Measurements from ENCODE around the gene COL26A1. TPM values are rescaled to one million over a fixed set of nuclear protein-coding genes. Genes with fewer than 3 reads are reported as not detected.

COL26A1 gene
- total and polyA plus RNA-seq, 5 experiments from 2014 or later, result not detected

DNA sequence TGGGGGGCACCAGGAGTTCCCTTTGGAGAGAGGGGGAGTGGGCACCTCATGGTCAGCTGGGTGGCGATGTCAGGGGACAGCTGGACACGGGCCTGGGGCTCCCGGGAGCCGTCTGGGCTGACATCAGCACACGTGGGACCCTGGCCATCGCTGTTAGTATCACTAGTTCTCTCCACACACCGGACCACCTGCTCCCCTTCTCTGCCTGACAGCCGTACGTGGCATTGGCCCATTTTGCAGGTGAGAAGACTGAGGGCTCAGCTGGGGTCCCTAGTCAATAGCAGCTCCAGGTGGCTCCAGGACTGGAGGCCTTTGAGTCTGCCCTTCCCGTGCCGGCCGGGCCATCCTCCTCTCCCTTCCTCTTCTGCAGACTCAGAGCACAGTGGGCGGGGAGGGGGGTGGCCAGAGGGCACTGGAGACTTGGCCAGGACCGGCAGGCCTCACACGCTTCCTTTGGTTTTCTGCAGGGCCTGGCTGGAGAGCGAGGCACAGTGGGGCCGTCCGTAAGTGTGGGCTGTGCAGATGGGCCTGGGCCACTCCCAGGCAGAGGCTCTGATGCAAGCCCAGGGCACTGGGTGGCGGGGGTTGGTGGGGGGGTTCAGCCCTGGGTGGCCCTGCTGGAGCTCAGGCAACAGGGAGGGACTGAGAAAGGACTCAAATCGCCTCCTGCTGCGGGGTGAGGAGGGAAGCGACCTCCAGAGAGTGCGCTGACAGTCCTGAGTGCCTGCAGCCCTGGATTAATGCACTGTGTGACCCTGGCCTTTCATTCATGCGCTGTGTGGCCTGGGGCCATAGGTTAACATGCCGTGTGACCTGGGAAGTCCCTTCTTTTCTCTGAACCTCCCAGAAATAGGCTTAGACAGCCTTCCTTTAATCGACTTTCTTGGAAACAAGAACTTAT is 188.2 kb downstream of the COL26A1 start:
- no peaks in the 10 kb centered on the region for H3K4me1 Mint-ChIP-seq
- DNase-seq (peak in 1 of 10 donors; percentile 58), ATAC-seq (no peak)
- POLR2A ChIA-PET, result no interaction called here
- no peaks in the 10 kb centered on the region for H3K9me3 Mint-ChIP-seq
- peaks cover 0 to 5% (median 0%) of the 10 kb centered on the region in 5 donors for H3K27me3 Mint-ChIP-seq
- H3K4me3 Mint-ChIP-seq, result no peak overlapping the region
- H3K27ac Mint-ChIP-seq, result no peak overlapping the region
- no peaks in the 10 kb centered on the region for H3K36me3 Mint-ChIP-seq

DNA sequence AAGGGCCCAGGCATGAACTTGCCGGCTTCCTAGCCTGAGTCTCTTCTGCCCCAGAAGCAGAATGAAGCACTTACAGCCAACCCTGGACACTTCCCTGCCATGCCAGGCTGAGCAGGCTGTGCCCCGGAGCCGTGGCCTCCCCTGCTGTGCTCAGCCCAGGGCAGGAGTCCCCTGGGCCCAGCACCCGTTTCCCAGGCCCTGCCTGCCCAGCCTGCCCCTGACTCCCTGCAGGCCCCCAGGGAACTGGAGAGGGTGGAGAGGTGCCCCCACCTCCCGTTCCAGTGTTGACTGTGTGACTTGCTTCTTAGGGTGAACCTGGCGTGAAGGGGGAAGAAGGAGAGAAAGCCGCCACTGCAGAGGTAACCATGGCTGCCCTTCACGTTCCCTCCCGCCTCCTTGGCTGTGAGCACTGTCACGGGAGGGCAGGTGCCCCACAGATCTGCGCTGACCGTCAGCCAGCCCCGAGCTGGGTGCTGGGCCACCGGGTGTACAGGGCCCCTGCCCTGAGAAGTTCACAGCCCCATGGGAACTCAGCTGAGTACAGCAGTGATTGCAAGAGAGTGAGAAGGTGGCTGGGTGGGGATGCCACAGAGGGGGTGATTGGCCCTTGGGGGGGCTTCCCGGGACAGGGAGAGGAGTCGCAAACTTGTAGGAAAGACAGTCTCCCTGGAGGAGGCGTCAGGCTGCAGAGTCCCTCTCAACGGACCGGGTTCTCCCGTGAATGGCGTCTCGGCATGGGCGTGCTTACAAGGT is 190.5 kb downstream of the COL26A1 start:
- ATAC-seq, result no peak
- Mint-ChIP-seq H3K4me3 (no peak overlapping the region), H3K27me3 (peaks cover 0 to 11% (median 2%) of the 10 kb centered on the region in 5 donors), H3K36me3 (no peaks in the 10 kb centered on the region), H3K4me1 (peaks cover 0 to 1% (median 0%) of the 10 kb centered on the region in 4 donors), H3K9me3 (no peaks in the 10 kb centered on the region), H3K27ac (no peak overlapping the region)
- POLR2A ChIA-PET, result no interaction called here
- DNase-seq, result peak in 1 of 10 donors; percentile 47

DNA sequence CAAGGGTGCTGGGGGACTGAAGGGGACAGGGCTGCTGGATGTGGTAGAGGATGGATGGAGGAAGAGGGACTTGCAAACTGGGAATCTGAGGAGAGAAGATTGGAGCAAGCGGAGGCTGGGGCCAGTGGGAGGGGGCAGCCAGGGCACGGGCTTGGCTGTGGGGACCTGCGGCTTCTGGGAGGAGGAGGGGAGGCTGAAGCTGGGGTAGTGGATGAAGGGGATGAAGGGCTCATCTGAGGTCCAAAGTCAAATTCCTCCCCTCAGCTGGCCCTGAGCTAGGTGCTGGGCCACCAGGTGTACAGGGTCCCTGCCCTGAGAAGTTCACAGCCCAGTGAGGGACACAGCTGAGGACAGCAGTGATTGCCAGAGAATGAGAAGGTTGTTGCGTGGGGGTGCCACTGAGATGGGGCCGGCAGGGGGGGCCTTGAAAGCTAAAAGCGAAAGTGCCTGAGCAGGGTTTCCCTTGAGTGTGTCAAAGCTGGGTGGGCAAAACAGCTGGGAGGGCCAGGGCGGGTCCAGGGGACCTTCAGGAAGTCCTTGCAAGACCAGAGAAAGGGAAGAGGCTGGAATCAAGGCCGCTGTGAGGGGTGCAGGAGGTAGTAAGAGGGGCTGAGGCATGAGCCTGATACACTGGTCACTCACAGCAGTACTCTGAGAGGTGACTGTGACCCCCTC is 191.2 kb downstream of the COL26A1 start:
- ATAC-seq (no peak), DNase-seq (peak in 1 of 10 donors; percentile 50)
- POLR2A ChIA-PET, result no interaction called here
- Mint-ChIP-seq H3K36me3 (no peaks in the 10 kb centered on the region), H3K27me3 (peaks cover 0 to 11% (median 2%) of the 10 kb centered on the region in 5 donors), H3K27ac (no peak overlapping the region), H3K4me3 (no peak overlapping the region), H3K9me3 (no peaks in the 10 kb centered on the region), H3K4me1 (peaks cover 0 to 1% (median 0%) of the 10 kb centered on the region in 4 donors)

DNA sequence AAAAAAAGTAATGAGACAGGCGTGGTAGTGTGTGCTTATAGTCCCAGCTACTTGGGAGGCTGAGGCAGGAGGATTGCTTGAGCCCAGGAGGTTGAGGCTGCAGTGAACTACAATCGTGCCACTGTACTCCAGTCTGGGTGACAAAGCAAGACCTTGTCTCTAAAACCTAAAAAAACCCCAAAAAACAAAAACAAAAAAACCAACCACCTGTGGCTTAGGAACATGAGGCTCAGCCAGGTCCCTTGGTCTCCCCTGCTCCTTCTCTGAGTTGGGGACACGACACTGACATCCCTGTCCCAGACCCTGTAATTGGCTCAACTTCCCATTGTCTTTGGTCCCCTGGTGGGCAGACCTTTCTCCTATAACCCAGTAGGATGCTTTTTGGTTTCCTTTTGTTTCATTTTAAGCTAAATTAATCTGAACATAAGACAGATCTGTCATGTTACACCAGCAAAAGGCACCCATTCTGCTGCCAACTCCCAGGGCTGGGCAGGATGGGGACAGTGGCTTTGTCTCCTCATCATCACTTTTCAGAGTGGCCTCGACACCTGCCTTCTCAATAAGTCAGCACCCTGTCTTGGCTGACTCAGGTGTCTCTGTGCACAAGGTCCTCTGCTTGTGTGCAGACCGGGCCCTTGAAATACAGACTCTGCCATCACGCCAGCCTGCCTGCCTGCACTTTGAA is 192.1 kb downstream of the COL26A1 start:
- H3K27ac Mint-ChIP-seq, result no peak overlapping the region
- H3K4me3 Mint-ChIP-seq, result no peak overlapping the region
- ATAC-seq, result no peak
- H3K9me3 Mint-ChIP-seq, result no peaks in the 10 kb centered on the region
- no peaks in the 10 kb centered on the region for H3K36me3 Mint-ChIP-seq
- H3K4me1 Mint-ChIP-seq, result peaks cover 0 to 1% (median 0%) of the 10 kb centered on the region in 4 donors
- peak in 2 of 10 donors; percentile 3 to 43 for DNase-seq
- POLR2A ChIA-PET, result no interaction called here
- peaks cover 0 to 11% (median 2%) of the 10 kb centered on the region in 5 donors for H3K27me3 Mint-ChIP-seq

DNA sequence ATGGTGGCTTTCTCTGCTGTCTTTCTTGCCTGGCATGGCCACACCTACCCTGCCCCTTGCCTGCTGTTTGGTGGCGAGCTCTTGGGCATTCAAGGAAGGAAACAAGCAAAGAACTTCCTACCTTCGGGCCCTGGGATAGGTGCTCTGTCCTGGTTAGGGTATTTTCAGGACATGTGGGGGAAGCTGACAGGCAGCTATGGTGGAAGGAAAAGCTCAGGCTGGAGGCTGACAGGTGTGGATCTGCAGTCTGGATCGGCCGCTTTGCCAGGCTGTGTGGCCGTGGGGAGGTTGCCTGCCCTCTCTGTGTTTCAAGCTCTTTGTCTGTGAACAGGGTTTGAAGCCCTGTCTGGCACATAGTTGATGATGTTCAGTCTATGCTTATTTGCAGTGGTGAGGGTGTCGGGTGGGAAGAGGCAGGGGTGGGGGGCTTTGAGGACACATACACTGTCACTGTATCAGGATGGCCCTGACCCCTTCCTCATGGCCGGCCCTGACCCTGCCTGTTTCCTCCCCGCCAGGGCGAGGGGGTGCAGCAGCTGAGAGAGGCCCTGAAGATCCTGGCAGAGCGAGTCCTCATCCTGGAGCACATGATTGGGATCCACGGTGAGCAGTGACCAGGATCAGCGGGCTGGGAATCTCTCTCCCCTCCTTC is 192.7 kb downstream of the COL26A1 start:
- ATAC-seq (no peak), DNase-seq (peak in 2 of 10 donors; percentile 11 to 15)
- POLR2A ChIA-PET, result no interaction called here
- Mint-ChIP-seq H3K27me3 (peaks cover 0 to 11% (median 2%) of the 10 kb centered on the region in 5 donors), H3K4me3 (no peak overlapping the region), H3K9me3 (no peaks in the 10 kb centered on the region), H3K36me3 (no peaks in the 10 kb centered on the region), H3K27ac (no peak overlapping the region), H3K4me1 (peaks cover 0 to 1% (median 0%) of the 10 kb centered on the region in 4 donors)

DNA sequence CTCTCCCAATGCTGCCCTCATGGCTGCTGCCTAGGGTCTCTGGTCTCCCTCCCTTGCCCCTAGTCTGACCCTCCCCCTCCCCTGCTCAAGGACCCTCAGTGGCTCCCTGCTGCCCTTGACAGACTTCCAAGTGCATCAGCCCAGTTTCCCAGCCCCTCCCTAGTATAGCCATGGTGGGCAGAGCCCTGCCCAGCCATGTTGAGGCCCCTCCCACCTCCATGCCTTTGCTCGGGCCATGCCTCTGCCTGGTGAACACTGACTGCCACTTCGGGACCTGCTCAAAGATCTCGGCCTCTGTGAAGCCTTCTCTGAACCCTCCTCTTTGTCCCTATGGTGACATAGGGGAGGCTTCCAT is 193.2 kb downstream of the COL26A1 start:
- POLR2A ChIA-PET, result no interaction called here
- H3K27me3 Mint-ChIP-seq, result peaks cover 0 to 11% (median 2%) of the 10 kb centered on the region in 5 donors
- ATAC-seq (no peak), DNase-seq (peak in 2 of 10 donors; percentile 14 to 53)
- H3K4me1 Mint-ChIP-seq, result peaks cover 0 to 1% (median 0%) of the 10 kb centered on the region in 4 donors
- no peak overlapping the region for H3K27ac Mint-ChIP-seq
- H3K9me3 Mint-ChIP-seq, result no peaks in the 10 kb centered on the region
- no peak overlapping the region for H3K4me3 Mint-ChIP-seq
- H3K36me3 Mint-ChIP-seq, result no peaks in the 10 kb centered on the region

DNA sequence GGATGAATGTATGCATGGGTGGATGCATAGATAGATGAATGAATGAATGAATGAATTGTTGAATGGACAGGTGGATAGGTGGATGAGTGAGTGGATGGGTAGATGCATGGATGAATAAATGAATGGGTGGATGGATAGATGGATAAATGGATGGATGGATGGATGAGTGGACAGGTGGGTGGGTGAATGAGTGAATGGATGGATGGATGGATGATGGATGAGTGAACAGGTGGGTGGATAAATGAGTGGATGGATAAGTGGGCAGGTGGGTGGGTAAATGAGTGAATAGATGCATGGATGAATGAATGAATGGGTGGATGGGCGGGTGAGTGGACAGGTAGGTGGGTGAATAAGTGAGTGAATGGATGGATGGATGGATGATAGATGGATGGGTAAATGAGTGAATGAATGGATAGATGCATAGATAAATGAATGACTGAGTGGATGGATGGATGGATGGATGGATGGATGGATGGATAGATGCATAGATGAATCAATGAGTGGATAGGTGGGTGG is 193.8 kb downstream of the COL26A1 start:
- peaks cover 0 to 11% (median 4%) of the 10 kb centered on the region in 5 donors for H3K27me3 Mint-ChIP-seq
- ATAC-seq (no peak), DNase-seq (peak in 1 of 10 donors; percentile 8)
- peaks cover 0 to 1% (median 0%) of the 10 kb centered on the region in 4 donors for H3K4me1 Mint-ChIP-seq
- POLR2A ChIA-PET, result no interaction called here
- H3K4me3 Mint-ChIP-seq, result no peak overlapping the region
- no peaks in the 10 kb centered on the region for H3K36me3 Mint-ChIP-seq
- H3K27ac Mint-ChIP-seq, result no peak overlapping the region
- no peaks in the 10 kb centered on the region for H3K9me3 Mint-ChIP-seq

DNA sequence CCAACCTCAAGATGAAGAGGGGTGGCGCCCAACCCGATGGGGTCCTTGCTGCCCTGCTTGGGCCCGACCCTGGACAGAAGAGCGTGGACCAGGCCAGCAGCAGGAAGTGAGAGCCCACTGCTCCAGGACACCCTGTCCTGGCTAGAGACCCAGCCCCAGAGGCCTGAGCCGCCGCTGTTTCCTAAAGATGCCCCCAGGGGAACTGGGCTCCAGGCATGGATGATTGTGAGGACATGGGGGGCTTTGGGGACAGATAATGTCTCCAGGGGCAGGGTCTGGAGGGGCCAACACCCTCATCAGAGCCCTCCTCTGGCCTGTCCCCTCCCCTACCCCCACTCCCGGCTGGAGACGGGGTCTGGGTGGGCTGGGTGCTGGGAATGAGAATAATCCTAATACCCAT is 194.7 kb downstream of the COL26A1 start:
- no peak overlapping the region for H3K27ac Mint-ChIP-seq
- DNase-seq (peak in 1 of 10 donors; percentile 31), ATAC-seq (no peak)
- no peaks in the 10 kb centered on the region for H3K9me3 Mint-ChIP-seq
- peaks cover 0 to 12% (median 4%) of the 10 kb centered on the region in 5 donors for H3K27me3 Mint-ChIP-seq
- H3K4me1 Mint-ChIP-seq, result peaks cover 0 to 1% (median 0%) of the 10 kb centered on the region in 4 donors
- POLR2A ChIA-PET, result no interaction called here
- no peak overlapping the region for H3K4me3 Mint-ChIP-seq
- no peaks in the 10 kb centered on the region for H3K36me3 Mint-ChIP-seq

DNA sequence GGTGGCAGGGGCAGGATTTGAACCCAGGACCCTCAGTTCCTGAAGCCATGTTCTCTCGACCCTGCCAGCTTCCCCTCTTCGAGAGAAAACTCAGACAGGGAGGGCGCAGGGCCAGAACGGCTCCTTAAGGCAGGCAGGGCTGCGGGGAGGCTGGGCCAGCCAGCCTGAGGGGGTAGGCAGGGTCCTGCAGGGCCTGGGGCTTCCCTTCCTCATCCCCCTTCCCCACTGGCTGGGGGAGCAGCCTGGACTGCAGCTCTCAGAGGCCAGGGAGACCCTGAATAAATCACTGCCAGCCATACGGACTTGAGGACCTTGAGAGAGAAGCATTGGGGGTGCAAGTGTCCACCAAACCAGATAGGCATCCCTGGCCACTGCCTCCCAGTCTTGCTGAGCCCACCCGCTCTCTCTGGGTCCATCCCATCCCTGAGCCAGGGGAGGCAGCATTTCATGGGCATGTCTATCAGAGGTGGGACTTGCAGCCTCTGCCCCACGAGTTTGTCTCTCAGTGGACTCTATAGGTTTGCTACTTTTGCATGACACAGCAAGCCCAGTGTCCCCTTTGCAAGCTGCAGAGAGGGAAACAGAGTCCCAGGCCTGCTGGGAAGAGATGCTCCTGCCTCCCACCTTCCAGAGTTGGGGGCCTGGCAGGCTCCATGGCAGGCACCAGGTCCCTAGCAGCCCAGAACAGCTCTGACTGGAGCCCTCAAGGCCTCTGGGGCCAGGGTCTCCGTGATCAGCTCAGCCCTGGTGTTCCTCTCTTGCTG is 195.5 kb downstream of the COL26A1 start:
- DNase-seq, result peak in 1 of 10 donors; percentile 40
- peaks cover 0 to 14% (median 4%) of the 10 kb centered on the region in 5 donors for H3K27me3 Mint-ChIP-seq
- H3K36me3 Mint-ChIP-seq, result no peaks in the 10 kb centered on the region
- no peak overlapping the region for H3K27ac Mint-ChIP-seq
- POLR2A ChIA-PET, result no interaction called here
- no peaks in the 10 kb centered on the region for H3K9me3 Mint-ChIP-seq
- peaks cover 0 to 1% (median 0%) of the 10 kb centered on the region in 4 donors for H3K4me1 Mint-ChIP-seq
- ATAC-seq, result no peak
- no peak overlapping the region for H3K4me3 Mint-ChIP-seq

DNA sequence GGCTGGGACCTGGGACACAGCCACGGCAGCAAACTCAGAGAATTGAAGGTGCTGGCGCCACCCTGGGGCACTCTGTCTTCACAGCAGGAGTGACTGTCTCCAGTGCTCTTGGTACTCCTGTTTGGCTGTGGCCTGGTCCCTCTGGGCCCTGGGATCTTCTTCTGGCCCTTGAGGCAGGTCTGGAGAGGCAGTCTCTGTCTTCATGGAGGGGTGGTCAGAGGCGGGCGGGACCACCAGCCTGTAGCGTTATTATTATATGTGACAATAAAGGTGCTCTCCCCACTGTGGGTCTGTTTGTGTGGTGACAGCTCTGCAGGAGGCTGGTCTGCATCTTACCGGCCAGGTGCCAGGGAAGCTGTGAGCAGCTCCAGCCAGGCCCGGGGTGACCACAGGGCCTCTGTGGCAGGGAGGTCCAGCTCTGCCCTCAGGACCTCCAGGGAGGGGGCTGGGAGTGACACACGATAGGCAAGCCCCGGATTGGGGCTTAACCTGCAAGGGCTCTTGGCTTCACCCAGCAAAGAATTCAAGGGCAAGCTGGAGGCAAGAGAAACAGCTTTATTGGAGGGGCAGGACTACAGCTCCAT is 196.2 kb downstream of the COL26A1 start:
- Mint-ChIP-seq H3K4me1 (peaks cover 0 to 1% (median under 1%) of the 10 kb centered on the region in 4 donors), H3K27me3 (peaks cover 0 to 14% (median 4%) of the 10 kb centered on the region in 5 donors), H3K9me3 (no peaks in the 10 kb centered on the region), H3K27ac (no peak overlapping the region), H3K4me3 (no peak overlapping the region), H3K36me3 (no peaks in the 10 kb centered on the region)
- DNase-seq (peak in 1 of 10 donors; percentile 52), ATAC-seq (no peak)
- POLR2A ChIA-PET, result no interaction called here

DNA sequence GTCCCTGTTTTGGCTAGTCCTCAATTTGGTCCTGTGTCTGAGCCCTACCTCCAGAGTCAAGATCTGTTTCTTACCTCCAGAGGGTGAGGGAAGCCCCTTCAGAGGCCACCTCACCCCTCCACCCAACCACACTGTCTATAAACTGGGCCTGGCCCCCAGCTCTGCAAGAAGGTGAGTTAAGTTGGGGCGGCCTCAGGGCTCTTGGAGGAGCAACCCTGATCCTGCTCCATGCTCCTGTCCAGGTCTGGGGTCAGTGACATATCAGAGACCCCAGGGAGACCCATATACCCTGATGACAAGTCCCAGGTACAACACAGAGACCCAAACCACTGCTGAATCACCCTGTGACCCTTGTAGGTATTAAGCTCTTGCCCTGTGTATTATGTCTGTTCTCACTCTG is 196.9 kb downstream of the COL26A1 start:
- H3K27ac Mint-ChIP-seq, result no peak overlapping the region
- ATAC-seq (no peak), DNase-seq (no peak)
- no peak overlapping the region for H3K4me3 Mint-ChIP-seq
- POLR2A ChIA-PET, result no interaction called here
- no peaks in the 10 kb centered on the region for H3K9me3 Mint-ChIP-seq
- peaks cover 2 to 6% (median 4%) of the 10 kb centered on the region in 4 donors for H3K4me1 Mint-ChIP-seq
- H3K27me3 Mint-ChIP-seq, result peaks cover 0 to 18% (median 6%) of the 10 kb centered on the region in 5 donors
- no peaks in the 10 kb centered on the region for H3K36me3 Mint-ChIP-seq

Measured in naive thymus-derived CD8-positive, alpha-beta T cell (primary cell).